Measurements from ENCODE around the gene MAP1A.

DNA sequence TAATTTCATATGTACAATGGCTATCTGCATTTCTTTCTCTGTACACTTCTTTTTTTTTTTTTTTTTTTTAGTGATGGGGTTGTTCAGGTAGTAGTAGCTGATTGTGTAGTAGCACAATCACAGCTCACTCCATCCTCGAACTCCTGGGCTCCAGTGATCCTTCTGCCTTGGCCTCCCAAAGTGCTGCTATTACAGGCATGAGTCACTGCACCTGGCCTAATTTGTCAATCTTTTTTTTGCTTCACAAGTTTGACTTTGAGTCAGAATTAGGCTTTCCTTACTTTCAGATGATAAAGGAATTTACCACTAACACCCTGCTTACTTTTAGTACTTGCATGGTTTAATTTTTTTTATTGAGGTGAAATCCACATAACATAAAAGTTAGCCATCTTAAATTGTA, 28.0 kb downstream of the MAP1A start:
- TF ChIP-seq POLR2A (IDR thresholded peaks at IDR 0.05; ENCODE audit: low read length) (no peak), GATA1 (IDR thresholded peaks at IDR 0.05; ENCODE audit: low read depth, low read length) (no peak)

Measured in erythroblast (primary cell).